Measurements from ENCODE around the gene COTL1. TPM values are rescaled to one million over a fixed set of nuclear protein-coding genes. Genes with fewer than 3 reads are reported as not detected.
A peak's percentile ranks its signal among the peaks of the same experiment; 100 is the strongest.

COTL1 gene
- total RNA-seq, 2 experiments from 2014 or later, result 125 to 232 TPM

- peaks cover 37% of the 10 kb centered on the region for H3K36me3 ChIP-seq (ENCODE audit: insufficient read depth, low read length)
- H3K27ac ChIP-seq (ENCODE audit: low read depth, low read length, poor library complexity, severe bottlenecking), result peak overlapping the region; percentile 97
- CTCF ChIA-PET (ENCODE audit: unreplicated experiment), result interaction anchor here (1.1 kb wide), 1 partner anchor 91 kb away, joined by 3 read pairs; no protein-coding TSS in a partner anchor
- intact Hi-C loops (cut with micrococcal nuclease; ENCODE audit: unreplicated experiment), result loop anchor here (1.0 to 10.0 kb wide), 2 partner anchors 19 to 1308 kb away; no protein-coding TSS in a partner anchor
- H3K4me2 ChIP-seq (ENCODE audit: low read length), result peak overlapping the region; percentile 87
- TF ChIP-seq EZH2phosphoT487 (IDR thresholded peaks at IDR 0.05; ENCODE audit: borderline replicate concordance, low read depth, low read length), result no peak
- TF ChIP-seq CTCF (conservative IDR thresholded peaks at IDR 0.05; ENCODE audit: low read length), result no peak
- no peaks in the 10 kb centered on the region for H4K20me1 ChIP-seq (ENCODE audit: insufficient read depth, low read length)
- POLR2A ChIA-PET, result interaction anchor here (1.0 to 4.6 kb wide), 7 partner anchors 9 to 90 kb away, joined by 5 to 50 read pairs (median 8); partner anchors contain the start of gene COTL1
- no peaks in the 10 kb centered on the region for H3K9me2 ChIP-seq (ENCODE audit: insufficient read depth, low read length)
- H3K4me3 ChIP-seq (ENCODE audit: low read depth, low read length, poor library complexity, severe bottlenecking), result peak overlapping the region; percentile 71
- no TSS peak for BruUV-seq (replicated peaks)
- DNase-seq (ENCODE audit: low spot score), result no peak
- peaks cover 95% of the 10 kb centered on the region for H3K4me1 ChIP-seq (ENCODE audit: insufficient read depth, low read length, poor library complexity, severe bottlenecking)
- H3K9me3 ChIP-seq (ENCODE audit: low read length), result no peaks in the 10 kb centered on the region
- H3K79me2 ChIP-seq (ENCODE audit: insufficient read depth, low read depth, low read length), result peaks cover 75% of the 10 kb centered on the region
- H2AFZ ChIP-seq (ENCODE audit: low read length), result no peak overlapping the region
These were observed 20.9 kb downstream of the COTL1 start for GRCh38 chr16:84596801-84597527.

- peak overlapping the region; percentile 97 for H3K27ac ChIP-seq (ENCODE audit: low read depth, low read length, poor library complexity, severe bottlenecking)
- H3K9me3 ChIP-seq (ENCODE audit: low read length), result no peaks in the 10 kb centered on the region
- peak overlapping the region; percentile 87 for H3K4me2 ChIP-seq (ENCODE audit: low read length)
- no peak for TF ChIP-seq EZH2phosphoT487 (IDR thresholded peaks at IDR 0.05; ENCODE audit: borderline replicate concordance, low read depth, low read length)
- no peak for TF ChIP-seq CTCF (conservative IDR thresholded peaks at IDR 0.05; ENCODE audit: low read length)
- no peak for DNase-seq (ENCODE audit: low spot score)
- H3K4me3 ChIP-seq (ENCODE audit: low read depth, low read length, poor library complexity, severe bottlenecking), result peak overlapping the region; percentile 71
- H2AFZ ChIP-seq (ENCODE audit: low read length), result no peak overlapping the region
- peaks cover 90% of the 10 kb centered on the region for H3K4me1 ChIP-seq (ENCODE audit: insufficient read depth, low read length, poor library complexity, severe bottlenecking)
- ChIA-PET CTCF (ENCODE audit: unreplicated experiment) (no interaction called here), POLR2A (interaction anchor here (1.0 to 2.2 kb wide), 2 partner anchors 11 to 90 kb away, joined by 3 to 10 read pairs; no protein-coding TSS in a partner anchor)
- intact Hi-C loops (cut with micrococcal nuclease; ENCODE audit: unreplicated experiment), result loop anchor here (10.0 kb wide), 1 partner anchor 1309 kb away; no protein-coding TSS in a partner anchor
- peaks cover 40% of the 10 kb centered on the region for H3K36me3 ChIP-seq (ENCODE audit: insufficient read depth, low read length)
- no peaks in the 10 kb centered on the region for H3K9me2 ChIP-seq (ENCODE audit: insufficient read depth, low read length)
- BruUV-seq (replicated peaks), result no TSS peak
- H4K20me1 ChIP-seq (ENCODE audit: insufficient read depth, low read length), result no peaks in the 10 kb centered on the region
- H3K79me2 ChIP-seq (ENCODE audit: insufficient read depth, low read depth, low read length), result peaks cover 75% of the 10 kb centered on the region
These were observed 21.7 kb downstream of the COTL1 start for GRCh38 chr16:84596161-84596560.

- intact Hi-C loops (cut with micrococcal nuclease; ENCODE audit: unreplicated experiment), result loop anchor here (10.0 kb wide), 1 partner anchor 1310 kb away; no protein-coding TSS in a partner anchor
These were observed 22.8 kb downstream of the COTL1 start for GRCh38 chr16:84595052-84595481.

More at GRCh38 chr16:84595052-84595481, 22.8 kb downstream of the COTL1 start:
- H3K79me2 ChIP-seq (ENCODE audit: insufficient read depth, low read depth, low read length), result peaks cover 78% of the 10 kb centered on the region
- no peaks in the 10 kb centered on the region for H4K20me1 ChIP-seq (ENCODE audit: insufficient read depth, low read length)
- peak overlapping the region; percentile 87 for H3K4me2 ChIP-seq (ENCODE audit: low read length)
- no TSS peak for BruUV-seq (replicated peaks)
- TF ChIP-seq CTCF (conservative IDR thresholded peaks at IDR 0.05; ENCODE audit: low read length) (no peak), EZH2phosphoT487 (IDR thresholded peaks at IDR 0.05; ENCODE audit: borderline replicate concordance, low read depth, low read length) (no peak)
- peak overlapping the region; percentile 71 for H3K4me3 ChIP-seq (ENCODE audit: low read depth, low read length, poor library complexity, severe bottlenecking)
- H3K9me2 ChIP-seq (ENCODE audit: insufficient read depth, low read length), result no peaks in the 10 kb centered on the region
- no peaks in the 10 kb centered on the region for H3K9me3 ChIP-seq (ENCODE audit: low read length)
- H3K36me3 ChIP-seq (ENCODE audit: insufficient read depth, low read length), result peaks cover 51% of the 10 kb centered on the region
- peaks cover 79% of the 10 kb centered on the region for H3K4me1 ChIP-seq (ENCODE audit: insufficient read depth, low read length, poor library complexity, severe bottlenecking)
- CTCF ChIA-PET (ENCODE audit: unreplicated experiment), result no interaction called here
- peak overlapping the region; percentile 97 for H3K27ac ChIP-seq (ENCODE audit: low read depth, low read length, poor library complexity, severe bottlenecking)
- no peak overlapping the region for H2AFZ ChIP-seq (ENCODE audit: low read length)
- DNase-seq (ENCODE audit: low spot score), result peak; percentile 30
- POLR2A ChIA-PET, result interaction anchor here (1.0 kb wide), 2 partner anchors 9 to 89 kb away, joined by 3 to 7 read pairs; no protein-coding TSS in a partner anchor

All from OCI-LY7 (cell line).